GM23338 (cell line): ENCODE results near the gene GPR61. TPM values are rescaled to one million over a fixed set of nuclear protein-coding genes. Genes with fewer than 3 reads are reported as not detected.

Experiments
- ATAC-seq: fragments of 200-7000 bp; cut with Tn5 transposase; 3 replicates; pipeline ENCODE4 v1.9.1; 2020
- DNase-seq: peaks from one replicate; pipeline ENCODE4 v3.0.0-alpha.2; 2015; ENCODE audit warnings: low spot score
- H2AFZ ChIP-seq: fragments of 200-600 bp; sonication (generic); 2 replicates; pipeline ENCODE4 v1.8.0; 2016; ENCODE audit warnings: antibody characterized with exemption, mild to moderate bottlenecking, moderate library complexity
- H3F3A ChIP-seq: fragments of 200-600 bp; sonication (generic); replicated peaks from 2 replicates; pipeline ENCODE4 v1.8.0; 2017; ENCODE audit warnings: antibody characterized with exemption, mixed run types, low read depth
- H3K27ac ChIP-seq: fragments of 200-600 bp; sonication (generic); 2 replicates; pipeline ENCODE4 v1.6.1; 2016; ENCODE audit warnings: low read depth
- H3K27me3 ChIP-seq: fragments of 200-600 bp; sonication (generic); 2 replicates; pipeline ENCODE4 v1.8.0; 2016; ENCODE audit warnings: mild to moderate bottlenecking, mixed run types, moderate library complexity; ENCODE audit not compliant: insufficient read depth
- H3K36me3 ChIP-seq: fragments of 200-600 bp; sonication (generic); 2 replicates; pipeline ENCODE4 v1.8.0; 2016; ENCODE audit warnings: mild to moderate bottlenecking; ENCODE audit not compliant: insufficient read depth
- H3K4me1 ChIP-seq: fragments of 200-600 bp; sonication (generic); 2 replicates; pipeline ENCODE4 v1.8.0; 2016; ENCODE audit warnings: mild to moderate bottlenecking, moderate library complexity; ENCODE audit not compliant: insufficient read depth
- H3K4me2 ChIP-seq: fragments of 200-600 bp; sonication (generic); 2 replicates; pipeline ENCODE4 v1.7.1; 2017; ENCODE audit warnings: mixed run types
- H3K4me3 ChIP-seq: fragments of 200-600 bp; sonication (generic); 2 replicates; pipeline ENCODE4 v1.6.1; 2016; ENCODE audit warnings: mixed run types
- H3K79me2 ChIP-seq: fragments of 200-600 bp; sonication (generic); replicated peaks from 2 replicates; pipeline ENCODE4 v1.8.0; 2017; ENCODE audit warnings: mild to moderate bottlenecking; ENCODE audit not compliant: insufficient read depth
- H3K9me2 ChIP-seq: fragments of 200-600 bp; sonication (generic); 2 replicates; pipeline ENCODE4 v1.8.0; 2017; ENCODE audit not compliant: insufficient read depth
- H4K20me1 ChIP-seq: fragments of 200-600 bp; sonication (generic); replicated peaks from 2 replicates; pipeline ENCODE4 v1.8.0; 2017; ENCODE audit warnings: mild to moderate bottlenecking; ENCODE audit not compliant: insufficient read depth
- H3K27ac Mint-ChIP-seq: 2 replicates; pipeline ENCODE4 v1.8.0; 2020; ENCODE audit warnings: inconsistent platforms, mild to moderate bottlenecking, moderate library complexity, mixed read lengths
- H3K27me3 Mint-ChIP-seq: 3 replicates; pipeline ENCODE4 v1.8.0; 2022; ENCODE audit warnings: low read depth, mild to moderate bottlenecking, moderate library complexity, mixed read lengths, inconsistent platforms; ENCODE audit not compliant: insufficient read depth, poor library complexity
- H3K36me3 Mint-ChIP-seq: 3 replicates; pipeline ENCODE4 v1.8.0; 2021; ENCODE audit warnings: low read depth, mild to moderate bottlenecking, inconsistent platforms, moderate library complexity, mixed read lengths
- H3K4me1 Mint-ChIP-seq: 3 replicates; pipeline ENCODE4 v1.8.0; 2020; ENCODE audit warnings: mild to moderate bottlenecking, inconsistent platforms, mixed read lengths
- H3K4me3 Mint-ChIP-seq: 3 replicates; pipeline ENCODE4 v1.8.0; 2021; ENCODE audit warnings: moderate library complexity, mild to moderate bottlenecking, inconsistent platforms, mixed read lengths
- H3K9me3 Mint-ChIP-seq: 3 replicates; pipeline ENCODE4 v1.8.0; 2020; ENCODE audit warnings: moderate library complexity, mild to moderate bottlenecking, inconsistent platforms, mixed read lengths
- CREB1 ChIP-seq: fragments of 250-450 bp; sonication (Bioruptor Pico); IDR thresholded peaks from 2 replicates; pipeline ENCODE4 v1.5.0; 2020; ENCODE audit warnings: low read depth, mild to moderate bottlenecking, moderate library complexity
- CTCF ChIP-seq, 2 experiments: fragments of 200-600 bp in 1 of 2; sonication (generic) in 1 of 2; conservative IDR thresholded peaks; 2 replicates each; pipeline versions ENCODE4 v1.5.1 to v1.6.1; 2016 to 2017; ENCODE audit warnings: antibody characterized with exemption in 2 of 2, low read depth in 2 of 2, mild to moderate bottlenecking in 2 of 2, moderate library complexity in 1 of 2
- ETS1 ChIP-seq: IDR thresholded peaks from 2 replicates; pipeline ENCODE4 v1.6.1; 2016; ENCODE audit warnings: antibody characterized with exemption
- EZH2 ChIP-seq: fragments of 200-600 bp; sonication (generic); IDR thresholded peaks from one replicate; pipeline ENCODE4 v1.8.0; 2017; ENCODE audit warnings: antibody characterized with exemption, mild to moderate bottlenecking, low read depth; ENCODE audit not compliant: unreplicated experiment
- EZH2phosphoT487 ChIP-seq: fragments of 200-600 bp; sonication (generic); IDR thresholded peaks from one replicate; pipeline ENCODE4 v1.8.1; 2018; ENCODE audit warnings: antibody characterized with exemption; ENCODE audit not compliant: unreplicated experiment
- JUNB ChIP-seq: IDR thresholded peaks from one replicate; pipeline ENCODE4 v1.6.1; 2016; ENCODE audit warnings: antibody characterized with exemption; ENCODE audit not compliant: unreplicated experiment
- NANOG ChIP-seq: IDR thresholded peaks from 2 replicates; pipeline ENCODE4 v1.6.1; 2016; ENCODE audit warnings: antibody characterized with exemption, borderline replicate concordance
- POLR2AphosphoS5 ChIP-seq: IDR thresholded peaks from 2 replicates; pipeline ENCODE4 v1.6.1; 2016; ENCODE audit warnings: antibody characterized with exemption, low read depth
- REST ChIP-seq: IDR thresholded peaks from one replicate; pipeline ENCODE4 v1.6.1; 2018; ENCODE audit warnings: antibody characterized with exemption; ENCODE audit not compliant: unreplicated experiment
- STAT1 ChIP-seq: IDR thresholded peaks from one replicate; pipeline ENCODE4 v1.6.1; 2016; ENCODE audit warnings: antibody characterized with exemption; ENCODE audit not compliant: unreplicated experiment
- ZNF114 ChIP-seq: fragments of 250-450 bp; sonication (Bioruptor Pico); IDR thresholded peaks from 2 replicates; pipeline ENCODE4 v1.5.0; 2020; ENCODE audit warnings: mild to moderate bottlenecking, moderate library complexity
- ZNF331 ChIP-seq: fragments of 250-450 bp; sonication (Bioruptor Pico); IDR thresholded peaks from 2 replicates; pipeline ENCODE4 v1.5.0; 2020; ENCODE audit warnings: low read depth, mild to moderate bottlenecking, moderate library complexity
- ZNF462 ChIP-seq: fragments of 250-450 bp; sonication (Bioruptor Pico); IDR thresholded peaks from 2 replicates; pipeline ENCODE4 v1.5.0; 2020; ENCODE audit warnings: mild to moderate bottlenecking, moderate library complexity
- polyA plus RNA-seq: library from polyadenylated mRNA; unstranded; fragments of >200 nt; fragmentation: Nextera tagmentation; extraction: Ambion mirVana; gene quantifications from 2 replicates; pipeline ENCODE4 v1.2.1, GENCODE V29; 2016
- total RNA-seq: library from RNA; depleted of rRNA; stranded (reverse); fragments of >200 nt; shearing (Covaris generic); gene quantifications from 2 replicates; pipeline ENCODE4 v1.2.3, GENCODE V29; 2014

The GPR61 gene
- total and polyA plus RNA-seq, 2 experiments from 2014 or later: 0.13 TPM; not detected in 1

GRCh38 chr1:109492779-109493178, 46.9 kb upstream of the GPR61 start:
- Histone ChIP-seq H3K27me3 (no peaks in the 10 kb centered on the region), H3K27ac (no peak overlapping the region), H3K9me2 (no peaks in the 10 kb centered on the region), H3K36me3 (no peaks in the 10 kb centered on the region), H3F3A (no peaks in the 10 kb centered on the region; the same call in 1 of the 2 replicates), H4K20me1 (no peaks in the 10 kb centered on the region), H3K79me2 (no peaks in the 10 kb centered on the region), H2AFZ (no peak overlapping the region), H3K4me3 (no peak overlapping the region), H3K4me1 (peaks cover 2% of the 10 kb centered on the region), H3K4me2 (no peak overlapping the region)
- peaks cover 5% of the 10 kb centered on the region for H3K4me1 Mint-ChIP-seq
- no peak overlapping the region for H3K27ac Mint-ChIP-seq
- DNase-seq: no peak
- TF ChIP-seq CREB1 (CRISPR knock-in tag): no peak
- TF ChIP-seq EZH2: no peak
- no peak for TF ChIP-seq ZNF114 (CRISPR knock-in tag)
- no peak for TF ChIP-seq NANOG
- no peak for TF ChIP-seq CTCF (conservative IDR thresholded peaks at IDR 0.05; ENCODE audit: low read depth in 2 of 2)
- TF ChIP-seq STAT1: no peak
- no peak for TF ChIP-seq REST
- no peak for TF ChIP-seq ZNF462 (CRISPR knock-in tag)
- no peak for TF ChIP-seq JUNB
- TF ChIP-seq ETS1: no peak
- no peak for TF ChIP-seq EZH2phosphoT487
- no peak for TF ChIP-seq ZNF331
- TF ChIP-seq POLR2AphosphoS5: no peak
- ATAC-seq: no peak
- no peaks in the 10 kb centered on the region for H3K9me3 Mint-ChIP-seq
- H3K36me3 Mint-ChIP-seq: peaks cover 19% of the 10 kb centered on the region; the same call in 2 of the 3 replicates
- H3K4me3 Mint-ChIP-seq: no peak overlapping the region
- peaks cover 17% of the 10 kb centered on the region for H3K27me3 Mint-ChIP-seq
